HepG2 (cell line): ENCODE results near the gene WWC1. TPM values are rescaled to one million over a fixed set of nuclear protein-coding genes. Genes with fewer than 3 reads are reported as not detected.

Experiments
- BCL6 ChIP-seq: IDR thresholded peaks from 2 replicates; pipeline ENCODE4 v1.6.1; 2016; ENCODE audit warnings: missing genetic modification reagents, missing compliant biosample characterization
- CBX5 ChIP-seq: sonication (generic); formaldehyde crosslinking; IDR thresholded peaks from 2 replicates; pipeline ENCODE4 v1.4.0; 2020; ENCODE audit warnings: missing genetic modification reagents, borderline replicate concordance
- ETV6 ChIP-seq: sonication (generic); formaldehyde crosslinking; conservative IDR thresholded peaks from 2 replicates; pipeline ENCODE4 v1.4.0; 2020; ENCODE audit warnings: missing genetic modification reagents
- HNRNPLL ChIP-seq: fragments of 200-400 bp; formaldehyde crosslinking; IDR thresholded peaks from 2 replicates; pipeline ENCODE4 v1.6.1; 2017; ENCODE audit warnings: mild to moderate bottlenecking, low read depth, low read length; ENCODE audit not compliant: poor library complexity, severe bottlenecking
- IKZF5 ChIP-seq: IDR thresholded peaks from 2 replicates; pipeline ENCODE4 v1.6.1; 2018; ENCODE audit warnings: missing genetic modification reagents, mild to moderate bottlenecking, missing compliant biosample characterization
- MIXL1 ChIP-seq: IDR thresholded peaks from 2 replicates; pipeline ENCODE4 v1.6.1; 2016
- PHF5A ChIP-seq: IDR thresholded peaks from one replicate; pipeline ENCODE4 v1.6.1; 2018; ENCODE audit warnings: low read depth, missing genetic modification reagents; ENCODE audit not compliant: unreplicated experiment
- PRDM10 ChIP-seq: sonication (generic); formaldehyde crosslinking; IDR thresholded peaks from 2 replicates; pipeline ENCODE4 v1.4.0; 2020; ENCODE audit warnings: low read depth, missing genetic modification reagents
- SALL2 ChIP-seq: sonication (generic); formaldehyde crosslinking; IDR thresholded peaks from 2 replicates; pipeline ENCODE4 v1.8.1; 2023; ENCODE audit warnings: mild to moderate bottlenecking, missing genetic modification reagents, inconsistent platforms
- SP4 ChIP-seq: sonication (generic); formaldehyde crosslinking; IDR thresholded peaks from 2 replicates; pipeline ENCODE4 v1.8.1; 2023; ENCODE audit warnings: mild to moderate bottlenecking, missing genetic modification reagents
- SRF ChIP-seq: IDR thresholded peaks from 2 replicates; pipeline ENCODE4 v1.6.1; 2011; ENCODE audit warnings: mild to moderate bottlenecking, low read depth, low read length, moderate library complexity
- ZFY ChIP-seq: sonication (generic); formaldehyde crosslinking; IDR thresholded peaks from 2 replicates; pipeline ENCODE4 v1.4.0; 2020; ENCODE audit warnings: missing genetic modification reagents
- ZNF205 ChIP-seq: IDR thresholded peaks from 2 replicates; pipeline ENCODE4 v1.6.1; 2018; ENCODE audit warnings: missing biosample characterization, missing genetic modification reagents
- ZNF350 ChIP-seq: sonication (generic); formaldehyde crosslinking; IDR thresholded peaks from 2 replicates; pipeline ENCODE4 v1.4.0; 2020; ENCODE audit warnings: mild to moderate bottlenecking, low read depth, missing genetic modification reagents, borderline replicate concordance
- ZNF354B ChIP-seq: sonication (generic); formaldehyde crosslinking; IDR thresholded peaks from 2 replicates; pipeline ENCODE4 v1.8.0; 2022; ENCODE audit warnings: mild to moderate bottlenecking, missing genetic modification reagents
- ZNF564 ChIP-seq: sonication (generic); formaldehyde crosslinking; IDR thresholded peaks from 2 replicates; pipeline ENCODE4 v1.8.1; 2023; ENCODE audit warnings: mild to moderate bottlenecking, missing genetic modification reagents
- ZNF572 ChIP-seq: sonication (generic); formaldehyde crosslinking; IDR thresholded peaks from 2 replicates; pipeline ENCODE4 v1.5.1; 2020; ENCODE audit warnings: mild to moderate bottlenecking, missing genetic modification reagents
- ZNF883 ChIP-seq: sonication (generic); formaldehyde crosslinking; IDR thresholded peaks from 2 replicates; pipeline ENCODE4 v1.5.1; 2020; ENCODE audit warnings: mild to moderate bottlenecking, missing genetic modification reagents; ENCODE audit errors: not compliant biosample characterization
- ZSCAN31 ChIP-seq: sonication (generic); formaldehyde crosslinking; IDR thresholded peaks from 2 replicates; pipeline ENCODE4 v1.5.0; 2020; ENCODE audit warnings: low read depth, mild to moderate bottlenecking, missing genetic modification reagents
- polyA plus RNA-seq, 8 experiments: library from polyadenylated mRNA; depleted of rRNA in 3 of 8; stranded (reverse) in 7 of 8; unstranded in 1 of 8; fragments of >200 nt; fragmentation: Illumina TruSeq in 4 of 8; extraction: Trizol in 4 of 8; gene quantifications; 2 replicates each; pipeline versions ENCODE4 v1.2.1 to v1.2.3, GENCODE V29; 2011 to 2016; ENCODE audit warnings: low read depth in 4 of 8, missing spikeins in 1 of 8, mixed read lengths in 1 of 8; ENCODE audit not compliant: insufficient read depth in 1 of 8
- total RNA-seq, 5 experiments: library from RNA; depleted of rRNA; stranded (reverse); fragments of >200 nt; fragmentation: Illumina TruSeq; extraction: Trizol; gene quantifications; 2 replicates each; pipeline ENCODE4 v1.2.3, GENCODE V29; 2016; ENCODE audit warnings: low read depth in 1 of 5
- TF ChIP-seq, protein P1 (sequence below): sonication (generic); formaldehyde crosslinking; IDR thresholded peaks from 2 replicates; pipeline ENCODE4 v1.5.0; 2020; ENCODE audit warnings: mild to moderate bottlenecking, missing genetic modification reagents, moderate library complexity

WWC1 gene
- total and polyA plus RNA-seq, 2 of the 13 experiments (the other 11 are each of a cell fraction or from before 2014, with no cell fraction given) = 8.3 to 17.9 TPM

GRCh38 chr5:168268949-168269936 is 22.2 kb upstream of the WWC1 start (continued):
- 0 out of 2 replicates have a peak, but pooled peaks have one; percentile 27 for TF ChIP-seq ZSCAN31 (CRISPR knock-in tag)
- peak; percentile 41; the same call in 1 of the 2 replicates for TF ChIP-seq ZNF205
- TF ChIP-seq ZNF350 (CRISPR knock-in tag) = 0 out of 2 replicates have a peak, but pooled peaks have one; percentile 28
- TF ChIP-seq IKZF5 = peak; percentile 71; the same call in 1 of the 2 replicates
- no peak for TF ChIP-seq ZNF564 (CRISPR knock-in tag)
- TF ChIP-seq HNRNPLL = peak; percentile 27
- TF ChIP-seq SP4 (CRISPR knock-in tag) = no peak
- TF ChIP-seq BCL6 (CRISPR knock-in tag) = peak; percentile 60
- TF ChIP-seq PHF5A = no peak
- TF ChIP-seq, protein P1, sequence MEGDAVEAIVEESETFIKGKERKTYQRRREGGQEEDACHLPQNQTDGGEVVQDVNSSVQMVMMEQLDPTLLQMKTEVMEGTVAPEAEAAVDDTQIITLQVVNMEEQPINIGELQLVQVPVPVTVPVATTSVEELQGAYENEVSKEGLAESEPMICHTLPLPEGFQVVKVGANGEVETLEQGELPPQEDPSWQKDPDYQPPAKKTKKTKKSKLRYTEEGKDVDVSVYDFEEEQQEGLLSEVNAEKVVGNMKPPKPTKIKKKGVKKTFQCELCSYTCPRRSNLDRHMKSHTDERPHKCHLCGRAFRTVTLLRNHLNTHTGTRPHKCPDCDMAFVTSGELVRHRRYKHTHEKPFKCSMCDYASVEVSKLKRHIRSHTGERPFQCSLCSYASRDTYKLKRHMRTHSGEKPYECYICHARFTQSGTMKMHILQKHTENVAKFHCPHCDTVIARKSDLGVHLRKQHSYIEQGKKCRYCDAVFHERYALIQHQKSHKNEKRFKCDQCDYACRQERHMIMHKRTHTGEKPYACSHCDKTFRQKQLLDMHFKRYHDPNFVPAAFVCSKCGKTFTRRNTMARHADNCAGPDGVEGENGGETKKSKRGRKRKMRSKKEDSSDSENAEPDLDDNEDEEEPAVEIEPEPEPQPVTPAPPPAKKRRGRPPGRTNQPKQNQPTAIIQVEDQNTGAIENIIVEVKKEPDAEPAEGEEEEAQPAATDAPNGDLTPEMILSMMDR = peak; percentile 99
- TF ChIP-seq SALL2 (CRISPR knock-in tag) = no peak
- TF ChIP-seq PRDM10 (CRISPR knock-in tag) = peak; percentile 38; the same call in 1 of the 2 replicates
- TF ChIP-seq CBX5 = peak; percentile 55
- TF ChIP-seq ZNF883 (CRISPR knock-in tag) = peak; percentile 49
- peak; percentile 38; the same call in 1 of the 2 replicates for TF ChIP-seq ZFY (CRISPR knock-in tag)
- 0 out of 2 replicates have a peak, but pooled peaks have one; percentile 26 for TF ChIP-seq ZNF572 (CRISPR knock-in tag)
- TF ChIP-seq SRF = no peak
- TF ChIP-seq ZNF354B (CRISPR knock-in tag) = no peak
- TF ChIP-seq ETV6 (CRISPR knock-in tag) = peak; percentile 68; the same call in 1 of the 2 replicates
- TF ChIP-seq MIXL1 (CRISPR knock-in tag) = no peak
